Measurements from ENCODE around the gene ZFP36L1. TPM values are rescaled to one million over a fixed set of nuclear protein-coding genes. Genes with fewer than 3 reads are reported as not detected.

The ZFP36L1 gene
- total RNA-seq, 1 donor from 2014 or later: 42.9 TPM

- Mint-ChIP-seq H3K4me3 (no peak overlapping the region), H3K9me3 (no peaks in the 10 kb centered on the region), H3K4me1 (peaks cover 32% of the 10 kb centered on the region), H3K27ac (peak overlapping the region; percentile 85), H3K36me3 (no peaks in the 10 kb centered on the region), H3K27me3 (ENCODE audit: insufficient read depth, low read depth) (peaks cover 6% of the 10 kb centered on the region)
- no peaks in the 10 kb centered on the region for H3K36me3 ChIP-seq
- H3K4me1 ChIP-seq: peaks cover 7% of the 10 kb centered on the region
- no peaks in the 10 kb centered on the region for H4K20me1 ChIP-seq (ENCODE audit: low read depth)
- DNase-seq (ENCODE audit: low spot score): no peak
- H3K27ac ChIP-seq: no peak overlapping the region
- no peaks in the 10 kb centered on the region for H3K9me3 ChIP-seq (ENCODE audit: low read depth)
- H2AFZ ChIP-seq (replicated peaks): no peak overlapping the region
- H3K4me3 ChIP-seq: no peak overlapping the region
- TF ChIP-seq EZH2 (IDR thresholded peaks at IDR 0.05) (no peak), CTCF (IDR thresholded peaks at IDR 0.05) (no peak), EZH2phosphoT487 (IDR thresholded peaks at IDR 0.05) (no peak)
- no peak overlapping the region for H3K4me2 ChIP-seq
- peaks cover 19% of the 10 kb centered on the region for H3F3A ChIP-seq (ENCODE audit: low read depth)
- no peaks in the 10 kb centered on the region for H3K27me3 ChIP-seq
- no peak overlapping the region for H3K9ac ChIP-seq
- H3K79me2 ChIP-seq (ENCODE audit: low read depth): no peaks in the 10 kb centered on the region
Observed at GRCh38 chr14:68822132-68822651, 29.3 kb upstream of the ZFP36L1 start.

GRCh38 chr14:68820999-68821683 lies 28.3 kb upstream of the ZFP36L1 start:
- H3K27me3 ChIP-seq: no peaks in the 10 kb centered on the region
- peaks cover 23% of the 10 kb centered on the region for H3F3A ChIP-seq (ENCODE audit: low read depth)
- TF ChIP-seq CTCF (IDR thresholded peaks at IDR 0.05) (no peak), EZH2 (IDR thresholded peaks at IDR 0.05) (no peak), EZH2phosphoT487 (IDR thresholded peaks at IDR 0.05) (no peak)
- no peak for DNase-seq (ENCODE audit: low spot score)
- Mint-ChIP-seq H3K4me3 (no peak overlapping the region), H3K36me3 (no peaks in the 10 kb centered on the region), H3K27ac (no peak overlapping the region), H3K27me3 (ENCODE audit: insufficient read depth, low read depth) (peaks cover 8% of the 10 kb centered on the region), H3K9me3 (no peaks in the 10 kb centered on the region), H3K4me1 (peaks cover 38% of the 10 kb centered on the region)
- no peaks in the 10 kb centered on the region for H4K20me1 ChIP-seq (ENCODE audit: low read depth)
- no peak overlapping the region for H3K9ac ChIP-seq
- no peak overlapping the region for H3K4me3 ChIP-seq
- H3K4me2 ChIP-seq: no peak overlapping the region
- H3K27ac ChIP-seq: no peak overlapping the region
- H3K79me2 ChIP-seq (ENCODE audit: low read depth): no peaks in the 10 kb centered on the region
- H2AFZ ChIP-seq (replicated peaks): no peak overlapping the region
- no peaks in the 10 kb centered on the region for H3K9me3 ChIP-seq (ENCODE audit: low read depth)
- peaks cover 14% of the 10 kb centered on the region for H3K4me1 ChIP-seq
- H3K36me3 ChIP-seq: no peaks in the 10 kb centered on the region

DNA sequence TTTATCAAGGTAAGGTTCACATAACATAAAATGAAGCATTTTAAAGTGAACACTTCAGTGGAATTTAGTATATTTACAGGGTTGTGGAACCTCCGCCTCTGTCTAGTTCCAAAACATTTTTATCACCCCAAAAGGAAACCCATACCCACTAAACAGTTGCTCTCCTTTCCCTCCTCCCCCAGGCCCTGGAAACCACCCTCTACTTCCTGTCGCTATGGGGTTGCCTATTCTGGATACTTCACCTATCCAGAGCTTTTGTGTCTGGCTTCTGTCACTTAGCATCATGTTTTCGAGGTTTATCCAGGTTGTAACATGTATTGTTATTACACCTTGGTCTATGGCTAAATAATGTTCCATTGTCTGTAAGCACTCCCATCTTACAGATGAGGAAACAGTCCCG lies 27.7 kb upstream of the ZFP36L1 start:
- H3K4me1 ChIP-seq: peaks cover 20% of the 10 kb centered on the region
- Mint-ChIP-seq H3K9me3 (no peaks in the 10 kb centered on the region), H3K4me1 (peaks cover 43% of the 10 kb centered on the region), H3K36me3 (no peaks in the 10 kb centered on the region), H3K4me3 (no peak overlapping the region), H3K27ac (no peak overlapping the region), H3K27me3 (ENCODE audit: insufficient read depth, low read depth) (peaks cover 8% of the 10 kb centered on the region)
- DNase-seq (ENCODE audit: low spot score): no peak
- no peak overlapping the region for H3K4me3 ChIP-seq
- H3K27ac ChIP-seq: no peak overlapping the region
- peaks cover 29% of the 10 kb centered on the region for H3F3A ChIP-seq (ENCODE audit: low read depth)
- no peak overlapping the region for H3K4me2 ChIP-seq
- no peaks in the 10 kb centered on the region for H3K79me2 ChIP-seq (ENCODE audit: low read depth)
- TF ChIP-seq EZH2phosphoT487 (IDR thresholded peaks at IDR 0.05) (no peak), CTCF (IDR thresholded peaks at IDR 0.05) (no peak), EZH2 (IDR thresholded peaks at IDR 0.05) (no peak)
- H3K27me3 ChIP-seq: no peaks in the 10 kb centered on the region
- H3K36me3 ChIP-seq: no peaks in the 10 kb centered on the region
- H2AFZ ChIP-seq (replicated peaks): no peak overlapping the region
- H4K20me1 ChIP-seq (ENCODE audit: low read depth): no peaks in the 10 kb centered on the region
- H3K9ac ChIP-seq: no peak overlapping the region
- no peaks in the 10 kb centered on the region for H3K9me3 ChIP-seq (ENCODE audit: low read depth)
